Mammary microvascular endothelial cell (primary cell): ENCODE data around the gene CYSTM1. TPM values are rescaled to one million over a fixed set of nuclear protein-coding genes. Genes with fewer than 3 reads are reported as not detected.

Experiments used
- total RNA-seq: library from RNA; depleted of rRNA; stranded (reverse); fragments of >200 nt; gene quantifications from 2 replicates; pipeline ENCODE4 v1.2.3, GENCODE V29; 2015

Gene CYSTM1
- total RNA-seq, result 51.6 and 78.9 TPM in 2 replicates

GRCh38 chr5:140174465-140175366 lies at the start of gene CYSTM1:
Gene CYSTM1, plus strand, starts transcription at chr5:140175188. Its CDS starts 19,278 bp downstream, at chr5:140194466.

GRCh38 chr5:140125637-140126036 lies 49.4 kb upstream of the CYSTM1 start, which contains the start of gene IGIP:
Gene IGIP, plus strand, starts transcription at chr5:140125937. Its CDS starts 2,540 bp downstream, at chr5:140128477.

Other genes with a start within 250 kb of the CYSTM1 start
- 0.69 and 1.1 TPM in 2 replicates for gene NRG2, start 131.9 kb upstream of the CYSTM1 start, total RNA-seq
- 5.6 and 6.3 TPM in 2 replicates for gene PURA, start 61.1 kb upstream of the CYSTM1 start, total RNA-seq
- 0.67 and 2.2 TPM in 2 replicates for gene IGIP, start 49.3 kb upstream of the CYSTM1 start, total RNA-seq
- 146 and 169 TPM in 2 replicates for gene PFDN1, start 127.9 kb downstream of the CYSTM1 start, total RNA-seq
- gene HBEGF, start 171.4 kb downstream of the CYSTM1 start, total RNA-seq, result 90.7 and 90.9 TPM in 2 replicates
- gene SLC4A9, start 185.0 kb downstream of the CYSTM1 start, total RNA-seq, result not detected in 2 replicates
- gene ANKHD1, start 226.6 kb downstream of the CYSTM1 start, total RNA-seq, result 25.6 and 26.8 TPM in 2 replicates